Activated CD4-positive, alpha-beta memory T cell treated with anti-CD3 and anti-CD28 coated beads, Interleukin-2, amount 10 ng/mL, durations not matched to agents 7 days and 5 days (primary cell): ENCODE measurements around the gene DRICH1. TPM values are rescaled to one million over a fixed set of nuclear protein-coding genes. Genes with fewer than 3 reads are reported as not detected.
"Not testable (repeated sequence)": the region's sequence is repeated elsewhere in the genome, so short reads cannot be mapped to it uniquely, and the experiment has no call there.

Experiments
- CTCF ChIA-PET: fragments of 350-600 bp; sonication (Branson Sonifier 250); formaldehyde crosslinking; loops from one replicate; lab custom pipeline; 2021; ENCODE audit warnings: antibody characterized with exemption, inconsistent platforms; lab: Charles Lee
- POLR2A ChIA-PET: fragments of 350-600 bp; sonication (Branson Sonifier 250); formaldehyde crosslinking; loops from one replicate; lab custom pipeline; 2021; ENCODE audit warnings: antibody characterized with exemption; lab: Charles Lee
- DNase-seq: peaks from one replicate; pipeline ENCODE4 v3.0.0-alpha.2; 2020
- H3K27ac Mint-ChIP-seq: one replicate; pipeline ENCODE4 v1.8.0; 2021; ENCODE audit warnings: mild to moderate bottlenecking, mixed read lengths
- H3K27me3 Mint-ChIP-seq: one replicate; pipeline ENCODE4 v1.8.0; 2021; ENCODE audit warnings: mixed read lengths
- H3K36me3 Mint-ChIP-seq: one replicate; pipeline ENCODE4 v1.8.0; 2021; ENCODE audit warnings: low read depth, mixed read lengths
- H3K4me1 Mint-ChIP-seq: one replicate; pipeline ENCODE4 v1.8.0; 2021; ENCODE audit warnings: mixed read lengths
- H3K4me3 Mint-ChIP-seq: one replicate; pipeline ENCODE4 v1.8.0; 2021; ENCODE audit warnings: mild to moderate bottlenecking, mixed read lengths
- H3K9me3 Mint-ChIP-seq: one replicate; pipeline ENCODE4 v1.8.0; 2021; ENCODE audit warnings: mixed read lengths
- total RNA-seq, 2 experiments: library from RNA; stranded (reverse); gene quantifications; one replicate each; pipeline ENCODE4 v1.2.3, GENCODE V29; 2021

The DRICH1 gene
- total RNA-seq, 2 experiments from 2014 or later, result 0.38 to 0.48 TPM

DNA sequence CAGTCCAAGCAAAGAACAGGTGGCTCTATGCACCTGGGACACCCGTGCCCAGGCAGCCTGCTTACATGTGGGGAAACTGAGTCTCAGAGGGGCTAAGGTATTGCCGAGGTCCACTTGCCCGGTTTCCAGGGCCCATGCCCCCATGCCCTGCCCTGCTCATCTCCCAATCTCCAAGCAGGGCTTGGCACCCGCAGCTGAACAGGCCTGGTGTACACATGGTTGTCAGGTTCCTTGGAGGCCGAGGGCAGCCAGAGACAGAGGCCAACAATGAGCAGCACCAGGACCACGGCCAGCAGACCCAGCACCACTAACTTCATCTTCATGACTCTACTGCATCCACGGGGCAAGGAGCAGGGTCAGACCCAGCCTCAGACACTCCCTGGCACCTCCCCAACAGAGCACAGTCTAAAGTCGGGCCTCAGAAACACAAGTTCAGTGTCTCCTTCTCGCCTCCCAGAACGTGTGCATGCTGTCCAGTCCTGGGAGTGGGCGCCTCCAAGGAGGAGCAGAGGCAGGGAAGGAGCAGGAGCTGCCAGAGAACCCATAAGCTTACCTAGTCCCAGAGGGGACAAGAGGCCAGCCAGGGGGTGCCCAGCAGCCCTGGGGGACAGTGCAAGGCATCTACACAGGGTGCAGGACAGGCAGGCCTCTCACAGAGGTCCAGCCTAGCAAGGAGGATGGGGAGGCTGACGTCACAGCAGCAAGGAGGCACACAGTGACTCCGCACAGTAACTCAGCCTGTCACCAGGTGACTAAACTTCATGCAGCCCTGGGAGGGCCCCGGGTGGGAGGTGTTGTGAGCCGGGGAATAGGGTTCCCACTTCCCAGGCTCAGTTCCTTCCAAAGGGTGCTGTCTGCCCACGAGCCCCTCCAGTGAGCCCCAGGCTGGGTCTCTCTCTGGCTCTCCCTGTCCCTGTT is 38.5 kb upstream of the DRICH1 start:
- Mint-ChIP-seq H3K4me1 (peaks cover 24% of the 10 kb centered on the region), H3K9me3 (no peaks in the 10 kb centered on the region), H3K36me3 (peaks cover 7% of the 10 kb centered on the region), H3K27ac (no peak overlapping the region), H3K27me3 (no peaks in the 10 kb centered on the region), H3K4me3 (no peak overlapping the region)
- ChIA-PET POLR2A (no interaction called here), CTCF (no interaction called here)
- DNase-seq, result no peak

- H3K27me3 Mint-ChIP-seq, CTCF ChIA-PET, POLR2A ChIA-PET, DNase-seq, H3K9me3 Mint-ChIP-seq, H3K4me1 Mint-ChIP-seq, H3K27ac Mint-ChIP-seq, H3K4me3 Mint-ChIP-seq: not testable (repeated sequence)
- H3K36me3 Mint-ChIP-seq, result peaks cover 38% of the 10 kb centered on the region
These were observed 28.3 kb upstream of the DRICH1 start for GRCh38 chr22:23660381-23660780.

GRCh38 chr22:23657727-23658126 is 25.6 kb upstream of the DRICH1 start:
- Mint-ChIP-seq H3K36me3 (peaks cover 18% of the 10 kb centered on the region), H3K27me3 (no peaks in the 10 kb centered on the region), H3K27ac (no peak overlapping the region), H3K9me3 (peaks cover 2% of the 10 kb centered on the region), H3K4me1 (peaks cover 2% of the 10 kb centered on the region), H3K4me3 (no peak overlapping the region)
- ChIA-PET CTCF (no interaction called here), POLR2A (no interaction called here)
- DNase-seq, result no peak

DNA sequence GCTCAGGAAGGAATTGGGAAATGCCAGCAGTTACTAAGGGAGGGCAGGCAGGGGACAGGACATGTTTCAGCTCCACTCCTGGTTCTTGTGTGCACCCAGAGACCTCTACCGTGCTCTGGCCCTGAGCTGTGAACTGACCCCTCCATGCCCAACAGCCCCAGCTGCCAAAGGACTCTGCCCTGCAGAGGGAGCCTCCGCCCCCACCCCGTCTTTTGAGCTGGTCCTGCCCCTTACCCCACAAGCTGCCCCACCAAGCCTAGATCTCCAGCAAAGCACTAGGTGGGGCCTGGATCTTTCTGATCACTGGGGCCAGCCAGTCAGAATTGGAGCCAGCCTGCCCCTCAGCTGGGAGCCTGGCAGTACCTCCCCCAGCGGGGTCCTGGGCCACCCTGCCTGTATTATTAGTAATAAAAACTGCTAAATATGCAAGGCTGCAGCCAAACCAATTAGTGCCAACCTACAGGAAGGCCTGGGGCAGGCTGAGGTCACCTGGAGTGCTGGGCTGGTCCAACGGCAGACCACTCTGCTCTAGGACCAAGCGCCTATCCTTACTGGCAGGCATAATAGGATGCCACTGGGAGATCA is 23.9 kb upstream of the DRICH1 start:
- H3K36me3 Mint-ChIP-seq, result peaks cover 11% of the 10 kb centered on the region
- no peaks in the 10 kb centered on the region for H3K4me1 Mint-ChIP-seq
- H3K9me3 Mint-ChIP-seq, result no peaks in the 10 kb centered on the region
- no peaks in the 10 kb centered on the region for H3K27me3 Mint-ChIP-seq
- H3K4me3 Mint-ChIP-seq, result no peak overlapping the region
- DNase-seq, result no peak
- no peak overlapping the region for H3K27ac Mint-ChIP-seq
- ChIA-PET CTCF (no interaction called here), POLR2A (no interaction called here)

DNA sequence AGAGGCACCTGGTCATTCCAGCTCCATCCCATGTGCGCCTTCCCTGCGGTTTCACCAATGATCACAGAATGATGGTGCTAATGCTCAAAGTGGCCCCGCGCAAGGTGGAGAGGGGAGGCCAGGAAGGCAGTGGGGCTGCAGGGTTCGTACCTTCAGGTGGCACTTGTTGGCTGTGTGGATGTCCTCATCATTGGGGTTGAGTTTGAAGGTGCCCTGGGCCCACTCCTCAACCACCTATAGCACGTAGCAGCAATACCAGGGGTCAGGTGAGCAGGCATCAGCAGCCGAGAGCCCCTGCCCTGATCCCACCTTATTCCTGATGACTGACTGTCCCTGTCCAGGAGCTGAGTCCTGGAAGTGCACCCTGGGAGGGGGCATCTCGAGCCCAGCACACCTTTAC is 20.6 kb upstream of the DRICH1 start:
- peaks cover 4% of the 10 kb centered on the region for H3K36me3 Mint-ChIP-seq
- no peak for DNase-seq
- POLR2A ChIA-PET, result no interaction called here
- no peaks in the 10 kb centered on the region for H3K9me3 Mint-ChIP-seq
- no peaks in the 10 kb centered on the region for H3K4me1 Mint-ChIP-seq
- CTCF ChIA-PET, result no interaction called here
- no peaks in the 10 kb centered on the region for H3K27me3 Mint-ChIP-seq
- no peak overlapping the region for H3K27ac Mint-ChIP-seq
- H3K4me3 Mint-ChIP-seq, result no peak overlapping the region

DNA sequence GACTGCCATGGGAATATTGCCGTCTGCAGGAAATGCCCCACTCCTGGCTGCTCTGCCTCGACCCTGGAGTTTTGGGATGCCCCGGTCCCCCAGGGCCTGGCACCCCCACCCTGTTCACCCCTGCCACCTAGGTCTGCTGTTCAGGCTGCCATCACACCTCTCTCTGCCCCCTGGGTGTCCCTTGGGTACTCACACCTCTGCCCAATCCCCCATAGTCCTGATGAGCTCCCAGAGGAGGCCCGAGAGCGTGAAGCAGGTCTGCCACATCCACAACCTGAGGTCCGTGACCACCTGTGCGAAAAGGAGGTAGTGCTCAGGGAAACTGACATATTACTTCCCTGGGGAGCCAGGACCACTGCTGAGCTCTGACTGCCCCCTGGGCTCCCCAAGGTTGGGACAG is 20.2 kb upstream of the DRICH1 start:
- Mint-ChIP-seq H3K27me3 (no peaks in the 10 kb centered on the region), H3K27ac (no peak overlapping the region), H3K9me3 (no peaks in the 10 kb centered on the region), H3K4me1 (no peaks in the 10 kb centered on the region), H3K36me3 (peaks cover 4% of the 10 kb centered on the region), H3K4me3 (no peak overlapping the region)
- ChIA-PET POLR2A (interaction anchor here (1.5 kb wide), 1 partner anchor 44 kb away, joined by 3 read pairs; no protein-coding TSS in a partner anchor), CTCF (no interaction called here)
- no peak for DNase-seq

DNA sequence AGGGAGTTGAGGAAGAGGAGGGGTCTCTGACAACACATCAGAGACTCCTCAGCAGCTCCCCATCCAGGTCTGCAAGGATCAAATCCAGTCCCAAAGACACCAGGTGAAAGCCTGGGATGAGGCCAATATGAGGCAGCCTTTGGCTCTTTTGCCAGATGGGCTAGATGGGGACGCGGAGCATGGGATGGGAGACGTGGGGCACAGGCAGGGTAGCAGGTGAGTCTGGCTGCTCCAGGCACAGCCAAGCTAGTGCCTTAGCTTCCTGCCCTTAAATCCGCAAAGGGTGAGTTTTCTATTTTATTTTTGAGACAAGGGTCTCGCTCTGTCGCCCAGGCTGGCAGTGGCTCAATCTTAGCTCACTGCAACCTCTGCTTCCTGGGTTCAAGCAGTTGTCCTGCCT is 19.6 kb upstream of the DRICH1 start:
- DNase-seq, result no peak
- H3K27ac Mint-ChIP-seq, result no peak overlapping the region
- POLR2A ChIA-PET, result interaction anchor here (1.5 kb wide), 1 partner anchor 45 kb away, joined by 3 read pairs; no protein-coding TSS in a partner anchor
- CTCF ChIA-PET, result no interaction called here
- H3K27me3 Mint-ChIP-seq, result no peaks in the 10 kb centered on the region
- no peaks in the 10 kb centered on the region for H3K4me1 Mint-ChIP-seq
- H3K36me3 Mint-ChIP-seq, result peaks cover 4% of the 10 kb centered on the region
- H3K4me3 Mint-ChIP-seq, result no peak overlapping the region
- no peaks in the 10 kb centered on the region for H3K9me3 Mint-ChIP-seq

GRCh38 chr22:23649071-23649501 is 17.0 kb upstream of the DRICH1 start:
- Mint-ChIP-seq H3K4me1 (no peaks in the 10 kb centered on the region), H3K27ac (no peak overlapping the region), H3K27me3 (no peaks in the 10 kb centered on the region), H3K36me3 (peaks cover 7% of the 10 kb centered on the region), H3K4me3 (no peak overlapping the region), H3K9me3 (no peaks in the 10 kb centered on the region)
- DNase-seq, result no peak
- ChIA-PET POLR2A (no interaction called here), CTCF (no interaction called here)

DNA sequence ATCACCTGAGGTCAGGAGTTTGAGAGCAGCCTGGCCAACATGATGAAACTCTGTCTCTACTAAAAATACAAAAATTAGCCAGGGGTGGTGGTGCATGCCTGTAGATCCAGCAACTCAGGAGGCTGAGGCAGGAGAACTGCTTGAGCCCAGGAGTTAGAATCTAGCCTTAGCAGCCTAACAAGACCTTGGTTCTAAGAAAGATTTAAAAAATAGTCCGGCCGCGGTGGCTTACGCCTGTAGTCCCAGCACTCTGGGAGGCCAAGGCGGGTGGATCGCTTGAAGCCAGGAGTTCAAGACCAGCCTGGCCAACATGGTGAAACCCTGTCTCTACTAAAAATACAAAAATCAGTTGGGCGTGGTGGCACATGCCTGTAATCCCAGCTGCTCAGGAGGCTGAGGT is 14.4 kb upstream of the DRICH1 start:
- H3K9me3 Mint-ChIP-seq, H3K27ac Mint-ChIP-seq, H3K36me3 Mint-ChIP-seq, DNase-seq, H3K4me3 Mint-ChIP-seq, CTCF ChIA-PET, H3K27me3 Mint-ChIP-seq, H3K4me1 Mint-ChIP-seq, POLR2A ChIA-PET: not testable (repeated sequence)

DNA sequence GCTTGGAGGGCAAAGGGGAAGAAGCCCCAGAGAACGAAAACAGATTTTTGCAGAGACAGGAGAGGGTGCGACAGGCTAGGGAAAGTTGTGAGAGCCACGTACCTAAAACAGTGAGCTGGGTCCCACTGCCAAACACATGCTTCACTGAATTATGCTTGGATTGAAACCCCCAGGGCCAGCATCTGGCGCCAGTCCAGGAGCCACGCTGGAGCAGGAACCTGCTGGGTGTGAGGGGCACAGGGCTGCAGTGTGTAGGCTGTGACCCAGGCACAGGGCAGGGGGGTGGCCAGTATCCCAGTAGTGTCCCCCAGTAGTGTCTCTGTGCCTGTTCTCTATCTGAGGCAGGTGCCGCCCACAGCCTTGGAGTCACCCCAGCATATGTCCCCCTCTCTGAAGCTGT is 8.1 kb upstream of the DRICH1 start:
- DNase-seq, H3K9me3 Mint-ChIP-seq, H3K27me3 Mint-ChIP-seq, H3K4me1 Mint-ChIP-seq, H3K27ac Mint-ChIP-seq, CTCF ChIA-PET, POLR2A ChIA-PET, H3K36me3 Mint-ChIP-seq, H3K4me3 Mint-ChIP-seq: not testable (repeated sequence)

DNA sequence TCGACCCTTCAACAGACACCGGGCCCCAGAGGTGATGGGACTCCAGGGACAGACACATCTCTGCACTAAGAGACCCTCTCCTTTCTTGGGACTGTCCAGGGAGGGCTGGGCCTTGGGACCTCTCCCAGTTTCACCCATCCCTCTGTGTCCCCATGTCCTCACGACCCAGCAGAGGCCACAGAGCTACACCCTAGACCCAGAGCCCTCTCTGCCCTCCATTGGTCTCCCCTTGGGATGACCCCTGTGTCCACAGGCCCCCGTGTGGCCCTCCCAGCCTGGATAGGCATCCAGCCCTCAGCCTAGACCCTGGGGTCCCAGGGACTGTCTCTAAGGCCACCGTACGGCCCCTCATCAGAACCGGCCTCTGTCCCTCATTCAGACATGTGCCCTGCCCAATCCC is 7.5 kb upstream of the DRICH1 start:
- Mint-ChIP-seq H3K4me1 (no peaks in the 10 kb centered on the region), H3K9me3 (no peaks in the 10 kb centered on the region), H3K27ac (no peak overlapping the region), H3K36me3 (peaks cover 3% of the 10 kb centered on the region), H3K27me3 (no peaks in the 10 kb centered on the region), H3K4me3 (no peak overlapping the region)
- DNase-seq, result no peak
- ChIA-PET CTCF (no interaction called here), POLR2A (no interaction called here)

DNA sequence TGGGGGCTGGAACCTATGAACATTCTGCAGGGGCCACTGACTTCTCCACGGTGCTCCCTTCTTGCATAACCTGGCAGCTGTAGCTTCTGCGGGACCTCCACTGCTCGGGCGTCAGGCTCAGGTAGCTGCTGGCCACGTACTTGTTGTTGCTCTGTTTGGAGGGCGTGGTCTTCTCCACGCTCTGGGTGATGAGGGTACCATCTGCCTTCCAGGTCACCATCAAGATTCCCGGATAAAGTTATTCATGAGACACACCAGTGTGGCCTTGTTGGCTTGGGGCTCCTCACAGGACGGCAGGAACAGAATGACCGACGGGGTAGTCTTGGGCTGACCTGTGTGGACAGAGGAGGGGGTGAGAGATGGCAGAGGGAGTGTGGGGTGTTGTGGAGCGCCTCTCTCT is 6.5 kb upstream of the DRICH1 start:
- ChIA-PET POLR2A (no interaction called here), CTCF (no interaction called here)
- Mint-ChIP-seq H3K9me3 (no peaks in the 10 kb centered on the region), H3K36me3 (no peaks in the 10 kb centered on the region), H3K4me1 (no peaks in the 10 kb centered on the region), H3K4me3 (no peak overlapping the region), H3K27me3 (no peaks in the 10 kb centered on the region), H3K27ac (no peak overlapping the region)
- DNase-seq, result no peak

DNA sequence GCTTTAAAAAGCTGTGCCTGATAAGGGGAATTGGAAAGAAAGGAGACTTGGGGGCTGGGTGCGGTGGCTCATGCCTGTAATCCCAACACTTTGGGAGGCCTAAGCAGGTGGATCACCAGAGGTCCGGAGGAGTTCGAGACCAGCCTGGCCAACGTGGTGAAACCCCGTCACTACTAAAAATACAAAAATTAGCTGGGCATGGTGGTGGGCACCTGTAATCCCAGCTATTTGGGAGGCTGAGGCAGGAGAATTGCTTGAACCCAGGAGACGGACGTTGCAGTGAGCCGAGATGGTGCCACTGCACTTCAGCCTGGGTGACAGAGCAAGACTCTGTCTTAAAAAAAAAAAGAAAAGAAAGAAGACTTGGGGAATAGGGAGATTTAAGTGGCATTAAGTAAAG is 3.2 kb upstream of the DRICH1 start:
- H3K36me3 Mint-ChIP-seq, POLR2A ChIA-PET, DNase-seq, H3K27ac Mint-ChIP-seq, H3K4me1 Mint-ChIP-seq, CTCF ChIA-PET, H3K9me3 Mint-ChIP-seq, H3K4me3 Mint-ChIP-seq, H3K27me3 Mint-ChIP-seq: not testable (repeated sequence)
